COLO668 (cell line): ENCODE data around the gene CELSR1.
"Not testable (repeated sequence)": the region's sequence is repeated elsewhere in the genome, so short reads cannot be mapped to it uniquely, and the experiment has no call there.

Experiments used
- DNase-seq: peaks from one replicate; lab custom pipeline; 2025; ENCODE audit not compliant: unreplicated experiment; lab: John Stamatoyannopoulos, UW

Gene CELSR1

GRCh38 chr22:46406791-46407190 is 130.6 kb downstream of the CELSR1 start:
- no peak for DNase-seq

GRCh38 chr22:46406349-46406748 is 131.1 kb downstream of the CELSR1 start:
- DNase-seq = no peak

DNA sequence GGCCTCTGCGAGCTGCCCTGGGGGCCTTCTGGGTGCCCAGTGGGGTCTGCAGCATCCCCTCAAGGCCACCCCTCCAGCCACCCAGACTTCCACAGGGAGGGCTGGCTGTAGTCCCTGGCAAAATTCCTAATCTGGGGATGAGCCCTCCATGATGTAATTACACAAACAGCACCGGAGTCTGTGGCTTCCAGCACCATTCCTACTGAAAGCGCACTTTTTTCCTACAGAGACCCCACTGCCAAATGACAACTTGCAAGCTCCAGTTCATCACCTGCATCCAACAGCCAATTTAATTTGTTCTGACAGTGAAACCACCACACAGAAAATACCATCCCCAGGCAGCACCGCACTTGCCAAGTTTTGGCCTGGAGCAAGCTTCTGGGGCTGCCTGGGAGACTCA is 131.5 kb downstream of the CELSR1 start:
- DNase-seq = no peak

DNA sequence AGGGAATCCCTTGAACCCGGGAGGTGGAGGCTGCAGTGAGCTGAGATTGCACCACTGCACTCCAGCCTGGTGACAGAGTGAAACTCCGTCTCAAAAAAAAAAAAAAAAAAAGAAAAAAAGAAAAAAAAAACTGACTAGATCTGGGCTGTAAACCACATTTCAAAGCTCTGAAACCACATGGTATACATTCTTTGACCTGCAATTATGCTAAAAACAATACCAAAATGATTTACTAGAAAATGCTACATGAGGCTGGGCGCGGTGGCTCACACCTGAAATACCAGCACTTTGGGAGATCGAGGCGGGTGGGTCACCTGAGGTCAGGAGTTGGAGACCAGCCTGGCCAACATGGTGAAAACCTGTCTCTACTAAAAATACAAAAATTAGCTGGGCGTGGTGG is 133.5 kb downstream of the CELSR1 start:
- DNase-seq = not testable (repeated sequence)

DNA sequence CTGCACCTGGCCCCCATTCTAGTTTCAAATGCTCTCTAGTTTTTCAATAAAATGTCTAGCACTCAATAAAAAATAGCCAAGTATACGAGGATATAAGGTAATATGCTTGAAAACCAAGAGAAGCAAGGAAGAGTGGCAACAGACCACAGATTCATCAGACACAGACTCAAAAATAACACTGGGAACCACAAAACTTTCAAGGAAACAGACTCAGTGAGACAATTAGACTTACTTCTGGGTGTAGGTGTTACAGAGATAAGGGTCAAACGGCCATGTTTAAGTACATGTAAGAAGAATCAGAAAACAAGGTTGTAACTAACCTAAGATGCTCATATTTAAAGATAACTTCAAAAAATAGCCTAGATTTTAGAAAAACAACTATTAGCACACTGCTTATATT is 134.9 kb downstream of the CELSR1 start:
- no peak for DNase-seq

DNA sequence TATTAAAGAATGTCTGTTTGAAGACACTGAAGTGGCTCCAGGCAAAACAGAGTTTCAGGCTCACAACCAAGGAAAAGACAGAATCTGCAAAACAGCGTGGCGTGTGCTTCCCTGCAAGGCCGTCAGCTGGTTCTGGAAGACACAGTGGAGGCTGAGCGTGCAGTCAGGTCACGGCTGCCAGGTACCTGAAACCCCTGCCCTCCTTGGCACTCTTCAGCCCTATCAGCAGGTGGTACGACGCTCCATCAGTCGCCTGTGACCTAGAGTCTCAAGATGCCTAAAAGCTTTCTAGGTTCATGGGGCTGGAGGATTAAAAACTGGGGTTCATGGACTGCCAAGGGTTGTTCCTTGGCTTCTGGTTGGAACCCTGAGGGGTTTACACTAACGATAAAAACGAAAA is 136.1 kb downstream of the CELSR1 start:
- DNase-seq = no peak

GRCh38 chr22:46399251-46400024 is 138.0 kb downstream of the CELSR1 start:
- DNase-seq = no peak

DNA sequence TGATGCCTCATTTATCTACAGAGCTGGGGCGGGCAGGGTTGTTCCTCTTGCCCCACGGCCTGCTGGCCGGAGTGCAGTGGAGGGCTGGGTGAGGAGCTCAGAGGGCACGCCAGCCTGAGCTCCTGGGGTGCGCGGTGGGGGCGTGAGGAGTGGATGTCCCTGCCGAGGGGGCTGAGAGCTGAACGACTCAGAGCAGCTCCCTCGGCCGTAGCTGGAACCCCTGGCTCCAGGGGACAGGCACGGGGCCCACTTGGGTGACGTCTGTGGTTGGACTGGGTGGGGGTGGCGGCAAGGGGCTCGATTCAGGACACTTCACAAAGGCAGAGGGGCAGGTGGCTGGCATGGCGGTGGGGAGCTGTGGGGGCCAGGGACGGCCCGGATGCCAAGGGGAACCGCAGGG is 139.5 kb downstream of the CELSR1 start:
- no peak for DNase-seq

DNA sequence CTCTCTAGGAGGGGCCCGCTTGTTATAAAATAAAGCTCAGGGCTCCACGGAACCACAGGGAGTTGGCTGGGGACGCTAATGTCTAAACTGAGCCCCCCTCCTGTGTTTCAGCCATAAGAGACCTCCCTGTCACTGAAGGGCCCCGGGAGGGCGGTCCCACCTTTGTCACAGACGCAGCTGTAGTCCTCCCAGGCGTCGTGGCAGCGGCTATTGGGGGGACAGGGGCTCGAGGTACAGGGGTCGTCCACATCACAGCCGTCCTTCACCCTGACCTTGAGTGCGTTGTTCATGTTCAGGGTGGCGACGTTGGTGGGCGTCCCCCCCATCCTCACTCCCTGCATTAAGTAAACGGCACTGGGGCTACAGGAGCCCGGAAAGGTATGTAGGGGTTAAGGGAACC is 139.9 kb downstream of the CELSR1 start:
- DNase-seq = no peak

GRCh38 chr22:46397049-46397448 is 140.4 kb downstream of the CELSR1 start:
- DNase-seq = not testable (repeated sequence)

- DNase-seq = no peak
These were observed 142.3 kb downstream of the CELSR1 start for GRCh38 chr22:46395145-46395544.

GRCh38 chr22:46394622-46395021 is 142.8 kb downstream of the CELSR1 start:
- no peak for DNase-seq

DNA sequence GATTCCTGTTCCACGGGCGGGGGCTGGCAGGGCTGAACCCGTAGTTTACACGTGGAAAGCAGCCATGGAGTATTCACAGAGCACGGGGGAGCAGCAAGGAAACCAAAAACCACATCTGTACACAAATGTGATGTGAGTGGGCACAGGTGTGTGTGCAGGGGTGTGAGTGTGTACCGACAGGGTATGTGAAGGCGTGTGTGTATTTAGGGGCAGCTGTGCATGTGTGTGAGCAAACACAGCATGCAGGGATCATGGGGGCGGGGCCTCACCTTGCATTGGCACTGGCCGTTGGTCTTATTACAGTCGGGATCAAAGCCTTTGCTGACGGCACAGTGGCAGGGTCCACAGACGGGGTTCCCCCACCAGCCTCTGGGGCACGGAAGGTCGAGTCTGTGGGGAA is 143.5 kb downstream of the CELSR1 start:
- DNase-seq = peak; percentile 68

DNA sequence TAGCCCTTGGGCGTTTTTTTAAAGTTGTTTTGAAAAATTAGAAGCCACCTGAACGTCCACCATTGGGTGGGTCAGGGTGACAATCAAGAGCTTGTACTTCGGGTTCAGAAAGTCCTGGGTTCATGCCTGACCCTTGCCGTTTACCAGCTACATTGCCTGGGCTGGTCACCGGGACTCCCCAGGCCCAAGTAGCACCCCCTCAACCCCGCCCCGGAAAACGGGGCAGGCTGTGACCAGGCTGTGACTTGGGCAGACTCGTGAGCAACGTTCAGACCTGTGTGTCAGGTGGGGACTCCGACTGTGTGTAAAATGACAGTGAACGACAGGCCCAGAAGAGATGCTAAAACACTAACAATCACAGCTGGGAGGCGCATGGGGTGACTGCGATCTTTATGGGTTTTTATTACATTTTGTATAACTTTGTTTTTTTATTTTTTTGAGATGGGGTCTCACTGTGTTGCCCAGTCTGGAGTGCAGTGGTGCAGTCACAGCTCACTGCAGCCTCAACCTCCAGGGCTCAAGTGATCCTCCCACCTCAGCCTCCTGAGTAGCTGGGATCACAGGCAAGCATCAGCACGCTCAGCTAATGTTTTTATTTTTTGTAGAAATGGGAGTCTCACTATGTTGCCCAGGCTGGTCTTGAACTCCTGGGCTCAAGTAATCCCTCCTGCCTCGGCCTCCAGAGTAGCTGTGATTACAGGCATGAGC is 145.1 kb downstream of the CELSR1 start:
- no peak for DNase-seq

- DNase-seq = no peak
These were observed 145.8 kb downstream of the CELSR1 start for GRCh38 chr22:46391486-46392136.

DNA sequence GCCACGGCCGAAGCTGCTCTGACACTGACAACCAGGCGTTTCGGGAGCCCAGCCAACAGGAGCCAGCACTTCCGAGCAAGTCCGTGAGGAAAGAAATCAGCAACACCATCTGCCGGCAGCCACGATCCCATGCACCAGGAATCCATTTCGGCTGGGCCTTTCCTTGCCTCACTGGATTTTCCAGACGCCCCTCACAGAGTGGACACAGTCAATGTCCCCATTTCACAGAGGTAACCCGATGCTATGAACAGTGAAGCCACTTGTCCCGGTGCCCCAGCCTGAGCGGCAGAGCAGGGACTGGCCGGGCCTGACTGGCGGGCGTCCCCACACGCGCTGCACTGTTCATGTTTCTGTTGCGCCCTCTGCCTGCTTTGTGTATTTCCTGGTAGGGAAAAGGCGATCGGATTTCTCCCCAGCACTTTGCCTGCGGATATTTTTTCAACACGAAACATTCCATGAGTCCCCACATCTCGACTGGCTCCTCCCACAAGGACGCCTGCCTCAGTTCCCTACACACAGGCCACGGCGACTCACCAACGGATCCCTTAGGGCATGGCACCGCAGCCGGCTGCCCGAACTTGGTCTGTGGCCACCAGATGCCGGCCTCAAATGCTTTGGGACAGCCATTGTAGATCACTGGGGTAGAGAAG is 146.6 kb downstream of the CELSR1 start:
- DNase-seq = peak; percentile 85

- DNase-seq = no peak
These were observed 147.2 kb downstream of the CELSR1 start for GRCh38 chr22:46390105-46390651.

DNA sequence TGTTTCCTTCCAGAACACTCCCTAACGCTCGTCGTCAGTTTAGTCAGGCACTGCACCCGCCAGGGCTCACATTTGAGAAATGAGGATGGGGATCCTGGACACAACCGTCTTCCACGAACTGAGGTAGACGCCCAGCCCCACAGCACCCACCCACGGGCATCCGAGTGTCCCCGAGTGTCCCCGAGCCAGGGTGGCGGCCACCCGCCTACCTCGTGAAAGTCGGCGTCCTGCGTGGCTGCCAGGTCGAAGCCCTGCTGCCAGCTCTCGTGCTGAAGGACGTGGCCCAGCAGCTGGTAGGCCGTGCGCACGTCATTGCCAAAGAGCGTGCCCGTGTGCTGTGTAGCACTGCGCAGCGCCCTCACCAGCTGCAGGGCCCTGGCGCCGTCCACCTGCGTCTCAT is 148.3 kb downstream of the CELSR1 start:
- DNase-seq = no peak

GRCh38 chr22:46388647-46389046 is 148.8 kb downstream of the CELSR1 start:
- DNase-seq = no peak

- DNase-seq = no peak
These were observed 149.7 kb downstream of the CELSR1 start for GRCh38 chr22:46387748-46388147.

GRCh38 chr22:46386312-46386711 is 151.1 kb downstream of the CELSR1 start:
- no peak for DNase-seq
